Measurements from ENCODE around the gene CHST11.

The CHST11 gene

DNA sequence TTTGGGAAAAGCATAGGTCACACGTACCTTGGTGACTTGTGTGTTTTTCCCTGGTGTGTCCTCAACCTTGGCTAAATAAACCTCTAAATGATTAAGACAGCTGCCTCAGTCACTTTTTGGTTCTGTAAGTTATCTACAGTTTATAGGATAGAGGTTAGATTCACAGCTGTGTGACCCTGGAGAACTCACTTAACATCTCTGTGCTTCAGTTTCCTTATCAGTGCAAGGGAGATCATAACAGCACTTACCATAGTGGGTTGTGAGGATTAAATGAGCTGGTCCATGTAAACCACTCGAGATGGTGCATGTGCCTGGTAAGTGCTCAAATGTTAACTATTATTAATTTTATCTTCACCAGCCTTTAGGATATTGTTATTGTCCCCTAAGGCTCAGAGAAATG is 35.4 kb upstream of the CHST11 start:
- TF ChIP-seq, protein P1, sequence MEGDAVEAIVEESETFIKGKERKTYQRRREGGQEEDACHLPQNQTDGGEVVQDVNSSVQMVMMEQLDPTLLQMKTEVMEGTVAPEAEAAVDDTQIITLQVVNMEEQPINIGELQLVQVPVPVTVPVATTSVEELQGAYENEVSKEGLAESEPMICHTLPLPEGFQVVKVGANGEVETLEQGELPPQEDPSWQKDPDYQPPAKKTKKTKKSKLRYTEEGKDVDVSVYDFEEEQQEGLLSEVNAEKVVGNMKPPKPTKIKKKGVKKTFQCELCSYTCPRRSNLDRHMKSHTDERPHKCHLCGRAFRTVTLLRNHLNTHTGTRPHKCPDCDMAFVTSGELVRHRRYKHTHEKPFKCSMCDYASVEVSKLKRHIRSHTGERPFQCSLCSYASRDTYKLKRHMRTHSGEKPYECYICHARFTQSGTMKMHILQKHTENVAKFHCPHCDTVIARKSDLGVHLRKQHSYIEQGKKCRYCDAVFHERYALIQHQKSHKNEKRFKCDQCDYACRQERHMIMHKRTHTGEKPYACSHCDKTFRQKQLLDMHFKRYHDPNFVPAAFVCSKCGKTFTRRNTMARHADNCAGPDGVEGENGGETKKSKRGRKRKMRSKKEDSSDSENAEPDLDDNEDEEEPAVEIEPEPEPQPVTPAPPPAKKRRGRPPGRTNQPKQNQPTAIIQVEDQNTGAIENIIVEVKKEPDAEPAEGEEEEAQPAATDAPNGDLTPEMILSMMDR (conservative IDR thresholded peaks at IDR 0.05; ENCODE audit: low read length) = no peak
- H3K4me3 ChIP-seq (ENCODE audit: low read length) = no peak overlapping the region
- DNase-seq (ENCODE audit: low read depth) = no peak

DNA sequence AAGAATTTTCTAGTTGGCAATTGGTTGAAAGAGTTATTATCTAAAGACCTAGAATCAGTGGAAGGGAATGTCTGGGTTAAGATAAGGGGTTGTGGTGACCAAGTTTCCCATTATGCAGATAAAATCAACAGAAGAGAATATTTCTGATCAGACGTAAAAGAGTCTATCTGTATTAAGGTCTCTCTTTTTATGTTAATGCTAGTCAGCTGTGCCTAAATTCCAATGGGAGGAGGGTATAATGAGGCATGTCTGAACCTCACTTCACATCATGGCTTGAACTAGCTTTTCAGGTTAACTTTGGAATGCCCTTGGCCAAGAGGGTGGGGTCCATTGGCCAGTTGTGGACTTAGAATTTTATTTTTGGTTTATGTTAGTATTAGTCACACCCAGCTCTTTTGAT is 34.3 kb upstream of the CHST11 start:
- DNase-seq (ENCODE audit: low read depth) = no peak
- no peak overlapping the region for H3K4me3 ChIP-seq (ENCODE audit: low read length)
- TF ChIP-seq, protein P1 (conservative IDR thresholded peaks at IDR 0.05; ENCODE audit: low read length) = no peak

DNA sequence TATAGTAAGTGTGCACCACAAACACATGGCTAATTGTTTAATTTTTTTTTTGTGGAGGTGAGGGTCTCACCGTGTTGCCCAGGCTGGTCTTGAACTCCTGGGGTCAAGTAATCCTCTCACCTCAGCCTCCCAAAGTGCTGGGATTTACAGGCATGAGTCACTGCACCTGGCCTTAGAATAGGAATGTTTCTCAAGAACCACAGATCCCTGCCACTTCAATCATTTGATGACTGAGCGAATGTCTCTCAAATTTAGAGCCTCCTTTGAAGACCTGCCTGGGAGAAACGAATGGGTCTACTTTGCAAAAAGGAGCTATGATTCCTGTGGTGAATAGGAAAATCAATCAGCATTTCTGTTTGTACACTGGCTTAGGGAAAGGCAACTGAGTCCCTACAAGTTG is 33.5 kb upstream of the CHST11 start:
- TF ChIP-seq, protein P1 (conservative IDR thresholded peaks at IDR 0.05; ENCODE audit: low read length) = no peak
- DNase-seq (ENCODE audit: low read depth) = no peak
- H3K4me3 ChIP-seq (ENCODE audit: low read length) = no peak overlapping the region

DNA sequence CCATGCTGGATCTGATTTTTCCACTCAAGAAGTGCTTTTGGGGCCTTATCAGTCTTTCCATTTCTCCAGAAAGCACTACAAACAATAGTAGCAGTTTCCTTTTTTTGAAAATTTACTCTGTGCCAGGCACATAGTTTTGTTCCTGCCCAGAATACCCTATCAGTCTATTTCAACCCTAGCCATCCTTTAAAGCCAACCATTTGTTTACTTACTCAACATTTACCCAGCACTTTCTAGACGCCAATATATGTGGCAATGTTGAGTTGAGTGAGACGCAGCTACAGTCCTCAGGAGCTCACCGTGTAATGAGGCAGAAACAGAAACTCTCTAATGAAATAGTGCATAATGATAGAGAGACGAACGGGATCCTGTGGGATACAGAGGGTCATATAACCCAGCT is 32.9 kb upstream of the CHST11 start:
- H3K4me3 ChIP-seq (ENCODE audit: low read length) = no peak overlapping the region
- no peak for DNase-seq (ENCODE audit: low read depth)
- TF ChIP-seq, protein P1 (conservative IDR thresholded peaks at IDR 0.05; ENCODE audit: low read length) = no peak

DNA sequence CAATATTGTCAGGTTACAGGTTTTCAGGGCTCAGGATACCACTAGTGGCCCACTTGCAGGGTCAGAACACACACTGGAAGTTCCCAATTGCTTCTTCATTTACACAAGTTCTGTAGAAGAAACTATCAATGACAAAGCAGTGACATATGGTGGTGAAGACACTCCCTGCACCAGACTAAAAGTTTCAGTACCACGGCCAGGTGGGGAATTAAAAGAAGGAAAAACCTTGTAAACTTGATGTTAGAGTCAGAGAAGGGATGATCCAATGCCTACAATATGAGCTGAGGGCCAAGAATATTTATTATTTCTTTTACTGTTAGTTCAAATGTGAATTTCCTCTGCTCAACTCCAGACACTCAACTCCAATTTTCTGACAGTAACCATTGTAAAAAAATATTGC is 31.8 kb upstream of the CHST11 start:
- TF ChIP-seq, protein P1 (conservative IDR thresholded peaks at IDR 0.05; ENCODE audit: low read length) = no peak
- H3K4me3 ChIP-seq (ENCODE audit: low read length) = no peak overlapping the region
- DNase-seq (ENCODE audit: low read depth) = no peak

DNA sequence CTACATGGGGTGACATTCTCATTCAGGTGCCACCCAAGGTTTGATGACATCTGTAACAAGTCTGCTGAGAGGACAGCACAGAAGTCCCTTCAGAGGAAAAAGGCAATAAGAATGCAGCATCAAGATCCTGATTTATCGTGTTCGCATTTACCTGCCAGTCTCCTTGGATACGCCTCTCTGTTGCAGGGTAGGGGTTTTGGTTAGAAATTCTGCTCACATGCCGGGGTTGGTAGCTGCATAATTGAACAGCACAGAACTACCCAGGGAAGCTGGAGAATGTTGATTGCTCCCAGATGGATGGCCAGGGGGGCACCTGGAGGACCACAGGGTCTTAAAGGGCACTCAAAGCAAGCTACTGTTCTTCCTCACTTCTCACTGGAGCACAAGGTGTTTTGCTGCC is 31.1 kb upstream of the CHST11 start:
- H3K4me3 ChIP-seq (ENCODE audit: low read length) = no peak overlapping the region
- TF ChIP-seq, protein P1 (conservative IDR thresholded peaks at IDR 0.05; ENCODE audit: low read length) = no peak
- no peak for DNase-seq (ENCODE audit: low read depth)

DNA sequence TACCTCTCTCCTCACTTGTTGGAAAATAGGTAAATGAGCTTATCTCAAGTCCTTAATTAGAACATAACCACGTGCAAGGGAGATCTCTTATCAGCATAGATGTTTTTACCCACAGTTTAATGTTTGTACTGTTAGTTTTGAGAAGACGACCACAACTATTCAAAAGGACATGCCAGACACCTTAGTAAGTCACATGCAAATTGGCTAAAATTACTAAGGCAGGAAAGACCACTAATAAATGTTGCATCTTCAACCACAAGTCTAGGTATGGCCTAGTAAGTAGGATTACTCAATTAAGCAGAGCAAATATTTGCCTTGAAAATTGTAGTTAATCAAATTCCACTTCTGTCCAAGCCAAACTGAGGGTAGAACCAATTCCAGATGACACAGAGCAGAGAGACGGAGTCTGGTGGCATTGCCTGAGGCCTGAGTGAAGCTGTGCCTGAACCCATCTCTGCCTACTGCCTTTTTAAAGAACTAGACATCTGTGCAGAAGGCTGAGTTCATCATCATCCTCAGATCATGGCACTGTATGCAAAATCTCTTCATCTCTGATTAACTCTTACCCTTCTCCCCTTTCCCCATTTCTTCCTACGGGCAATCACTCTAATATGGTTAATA is 29.7 kb upstream of the CHST11 start:
- no peak overlapping the region for H3K4me3 ChIP-seq (ENCODE audit: low read length)
- peak; percentile 86 for DNase-seq (ENCODE audit: low read depth)
- TF ChIP-seq, protein P1 (conservative IDR thresholded peaks at IDR 0.05; ENCODE audit: low read length) = no peak

Data from AG10803 (cell line).